NOMO-1 treated with DMSO at 0.1 percent for 48 hours (cell line): Measurements from ENCODE around the gene AK3.
"Not testable (repeated sequence)": the region's sequence is repeated elsewhere in the genome, so short reads cannot be mapped to it uniquely, and the experiment has no call there.

ENCODE experiments used
- DNase-seq: peaks from one replicate; lab custom pipeline; 2025; ENCODE audit not compliant: unreplicated experiment; lab: John Stamatoyannopoulos, UW

AK3 gene

DNA sequence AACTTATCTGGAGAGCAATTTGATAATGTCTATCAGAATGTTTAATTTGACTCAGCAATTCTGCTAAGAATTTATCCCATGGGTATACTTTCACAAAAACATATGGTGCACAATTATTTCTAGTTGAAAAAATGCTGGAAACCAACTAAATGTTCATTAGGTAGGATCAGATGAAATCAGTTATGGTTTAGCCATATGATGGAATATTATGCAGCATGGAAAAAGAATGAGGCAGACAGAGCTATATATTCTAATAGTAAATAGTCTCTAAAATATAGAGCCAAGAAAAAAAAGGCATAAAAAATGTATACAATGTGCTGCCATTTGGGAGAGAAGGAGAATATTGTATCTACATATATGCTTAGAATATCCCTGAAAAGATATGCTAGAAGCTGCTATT is 71.1 kb downstream of the AK3 start:
- no peak for DNase-seq

GRCh38 chr9:4668604-4669003 is 72.4 kb downstream of the AK3 start:
- DNase-seq = no peak

GRCh38 chr9:4667681-4668080 is 73.3 kb downstream of the AK3 start:
- DNase-seq = no peak

DNA sequence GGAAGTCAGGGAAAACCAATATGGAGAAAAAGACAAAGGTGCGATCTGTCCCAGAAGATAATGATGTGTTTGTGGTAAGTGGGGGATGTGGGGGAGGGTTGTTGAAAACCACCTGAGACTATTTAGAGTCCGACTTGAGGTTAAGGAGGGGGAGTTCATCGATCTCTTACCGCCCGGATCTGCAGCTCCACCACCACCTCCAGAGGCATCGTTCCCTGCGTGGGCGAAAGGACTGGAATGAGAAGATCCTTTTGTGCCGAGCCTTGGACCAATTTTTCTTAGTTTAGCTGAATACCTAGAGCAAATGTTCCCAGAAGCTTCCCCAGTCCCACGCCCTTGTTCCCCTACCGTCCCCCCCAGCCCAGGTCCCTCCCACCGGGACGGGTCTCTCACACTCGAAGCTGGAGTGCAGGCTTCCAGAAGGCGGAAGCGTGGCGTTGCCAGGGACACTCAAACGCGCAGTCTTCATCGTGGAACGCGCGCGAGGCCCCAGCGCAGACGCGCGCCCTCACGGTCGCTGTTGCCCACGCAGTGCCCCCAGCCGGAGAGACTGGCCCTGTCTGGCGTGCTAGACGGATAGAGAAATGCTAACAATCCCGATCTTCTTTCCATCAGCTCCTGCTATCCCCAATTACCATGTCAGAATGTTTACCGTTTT is 74.8 kb downstream of the AK3 start, which contains the start of gene SPATA6L:
Gene SPATA6L (minus strand): TSS at position 439 of the 658 bp plus-strand sequence. CDS start 230 bp downstream, at position 209.
- DNase-seq = no peak

DNA sequence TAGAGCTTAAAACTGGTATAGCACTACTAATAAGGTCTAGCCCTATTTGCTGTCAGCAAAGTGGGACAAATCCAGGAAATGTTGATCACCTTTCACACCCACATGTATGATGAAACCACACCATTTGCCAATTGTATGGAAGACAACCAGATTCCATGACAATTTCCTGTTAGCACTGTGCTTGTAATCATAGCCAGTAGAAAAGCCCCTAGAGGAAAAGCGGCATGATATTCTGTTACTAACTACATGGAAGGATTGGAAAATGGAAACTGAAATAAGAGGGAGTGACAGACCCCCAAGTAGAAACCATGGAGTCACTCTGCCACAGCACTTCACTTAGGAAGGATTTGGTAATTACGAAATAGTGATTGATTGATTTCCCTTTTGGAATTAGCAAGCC is 75.6 kb downstream of the AK3 start:
- DNase-seq = no peak

DNA sequence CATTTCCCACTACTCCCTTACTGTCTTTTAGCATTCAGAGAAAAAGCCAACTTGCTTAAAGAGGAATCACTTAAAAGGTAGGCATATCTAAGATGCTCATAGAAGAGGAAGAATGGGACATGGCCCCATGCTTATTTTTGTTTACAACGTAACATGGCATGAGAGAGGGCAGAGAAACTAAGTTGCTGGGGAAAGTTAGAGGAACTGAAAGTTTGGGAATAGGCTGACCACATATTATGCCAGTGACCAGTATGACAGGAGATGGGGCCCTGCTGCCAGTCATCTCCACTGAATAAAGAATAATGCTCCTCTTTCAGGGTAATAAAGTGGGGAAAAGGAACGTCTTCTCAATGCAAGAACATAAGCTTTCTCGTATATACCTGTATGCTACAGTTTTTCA is 77.0 kb downstream of the AK3 start:
- no peak for DNase-seq

GRCh38 chr9:4662989-4663792 is 77.8 kb downstream of the AK3 start:
- no peak for DNase-seq

GRCh38 chr9:4662108-4662988 is 78.7 kb downstream of the AK3 start, which contains the start of gene PLPP6:
TSS of gene PLPP6 (plus strand) at chr9:4662294. CDS start at chr9:4662376, 82 bp downstream.
- DNase-seq = peak; percentile 36

DNA sequence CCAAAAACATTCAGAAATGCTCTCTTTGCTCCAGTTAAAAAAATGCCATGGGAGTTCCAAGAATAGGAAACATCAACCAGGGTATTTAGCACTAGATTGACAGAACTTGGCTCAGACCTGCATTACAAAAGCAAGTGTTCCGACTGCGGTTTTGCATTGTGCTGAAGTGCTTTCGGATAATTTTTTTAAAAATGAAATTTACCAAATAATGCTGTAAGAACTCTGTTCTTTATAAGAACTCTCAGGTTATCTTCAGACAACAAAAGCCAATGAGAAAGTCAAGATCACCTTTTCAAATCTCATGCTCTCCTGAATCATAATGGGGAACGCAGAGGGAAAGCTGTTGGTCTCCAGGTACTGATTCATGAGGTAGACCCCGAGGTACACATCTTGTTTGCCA is 79.4 kb downstream of the AK3 start:
- DNase-seq = no peak

- DNase-seq = no peak
These were observed 79.8 kb downstream of the AK3 start for GRCh38 chr9:4661165-4661564.

- not testable (repeated sequence) for DNase-seq
These were observed 80.3 kb downstream of the AK3 start for GRCh38 chr9:4660665-4661064.
